Raji (cell line): Measurements from ENCODE around the gene ADAM17.

Source experiments
- POLR2A ChIP-seq: IDR thresholded peaks from 2 replicates; pipeline ENCODE4 v1.6.1; 2011; ENCODE audit warnings: low read depth, low read length, control low read depth; ENCODE audit not compliant: insufficient read depth

The ADAM17 gene

GRCh38 chr2:9573840-9574239 lies 18.2 kb upstream of the ADAM17 start:
- TF ChIP-seq POLR2A: no peak

- no peak for TF ChIP-seq POLR2A
Observed at GRCh38 chr2:9573013-9573720, 17.5 kb upstream of the ADAM17 start.

- TF ChIP-seq POLR2A: no peak
Observed at GRCh38 chr2:9570182-9571060, 14.8 kb upstream of the ADAM17 start.

- no peak for TF ChIP-seq POLR2A
Observed at GRCh38 chr2:9565436-9566153, 10.0 kb upstream of the ADAM17 start.

GRCh38 chr2:9560628-9561027 lies 5.0 kb upstream of the ADAM17 start:
- no peak for TF ChIP-seq POLR2A

GRCh38 chr2:9558948-9559381 lies 3.3 kb upstream of the ADAM17 start:
- no peak for TF ChIP-seq POLR2A

- TF ChIP-seq POLR2A: no peak
Observed at GRCh38 chr2:9556121-9556743, 602 bp upstream of the ADAM17 start.

GRCh38 chr2:9554921-9555296 lies 721 bp downstream of the ADAM17 start:
- TF ChIP-seq POLR2A: peak; percentile 38; the same call in 1 of the 2 replicates

- TF ChIP-seq POLR2A: no peak
Observed at GRCh38 chr2:9552219-9553178, 3.1 kb downstream of the ADAM17 start.

- TF ChIP-seq POLR2A: peak; percentile 37; the same call in 1 of the 2 replicates
Observed at GRCh38 chr2:9549420-9549819, 6.2 kb downstream of the ADAM17 start.

GRCh38 chr2:9548506-9548905 lies 7.1 kb downstream of the ADAM17 start:
- 0 out of 2 replicates have a peak, but pooled peaks have one; percentile 18 for TF ChIP-seq POLR2A

GRCh38 chr2:9547262-9547991 lies 8.2 kb downstream of the ADAM17 start:
- no peak for TF ChIP-seq POLR2A

GRCh38 chr2:9545502-9545901 lies 10.1 kb downstream of the ADAM17 start:
- no peak for TF ChIP-seq POLR2A

- no peak for TF ChIP-seq POLR2A
Observed at GRCh38 chr2:9543557-9543956, 12.1 kb downstream of the ADAM17 start.

- no peak for TF ChIP-seq POLR2A
Observed at GRCh38 chr2:9539531-9539930, 16.1 kb downstream of the ADAM17 start.
